OCI-LY3 (cell line): Measurements from ENCODE around the gene KDSR.

Source experiments
- CTCF ChIP-seq: fragments of 200-600, 300-600 bp; sonication (generic); IDR thresholded peaks from 2 replicates; pipeline ENCODE4 v1.5.1; 2014; ENCODE audit warnings: antibody characterized with exemption, low read length, low read depth
- EZH2phosphoT487 ChIP-seq: fragments of 200-600 bp; shearing (Covaris generic); IDR thresholded peaks from 2 replicates; pipeline ENCODE4 v1.6.1; 2018; ENCODE audit warnings: antibody characterized with exemption, mixed run types, low read depth

- TF ChIP-seq CTCF = no peak
- no peak for TF ChIP-seq EZH2phosphoT487
These were observed 10.6 kb downstream of the KDSR start for GRCh38 chr18:63356272-63356896.
